ENCODE measurements around the gene ADGRA3.

Gene ADGRA3

DNA sequence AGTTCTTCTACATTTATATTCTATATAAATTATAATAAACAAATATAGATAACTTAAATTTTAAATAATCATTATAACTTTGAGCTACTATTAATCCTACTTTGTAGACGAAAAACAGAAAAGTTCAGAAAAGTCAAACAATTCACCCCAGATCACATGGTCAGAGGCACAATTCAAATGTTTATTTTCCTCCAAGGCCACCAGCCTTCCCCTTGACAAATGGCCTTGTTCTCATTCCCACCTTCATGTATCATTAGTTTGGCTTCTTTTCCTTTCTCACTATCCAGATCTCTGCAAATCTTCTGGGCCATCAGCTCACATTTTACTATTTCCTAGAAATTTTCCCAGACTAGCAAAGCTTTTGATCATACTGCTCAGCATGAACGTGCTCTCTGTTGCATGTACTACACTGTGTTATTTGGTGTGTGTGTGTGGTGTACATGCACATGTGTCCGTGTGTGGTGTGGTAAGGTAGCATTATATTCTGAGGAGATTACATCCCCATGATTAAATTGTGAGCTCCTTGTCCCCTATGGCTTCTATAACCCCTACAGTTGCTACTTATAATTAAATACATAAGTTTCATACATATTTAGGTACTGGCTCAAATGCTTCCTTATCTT, 61.5 kb downstream of the ADGRA3 start:
- no peak overlapping the region for H3K27ac ChIP-seq (ENCODE audit: low read length)
- no peaks in the 10 kb centered on the region for H3K9me3 ChIP-seq (ENCODE audit: control insufficient read depth, insufficient read depth, low read length)
- no peak overlapping the region for H3K4me3 ChIP-seq (ENCODE audit: low read length)
- no peaks in the 10 kb centered on the region; the same call in 1 of the 2 replicates for H3K4me1 ChIP-seq (ENCODE audit: control insufficient read depth, insufficient read depth, low read length)
- H3K36me3 ChIP-seq (ENCODE audit: control insufficient read depth, insufficient read depth, low read length), result no peaks in the 10 kb centered on the region
- no peaks in the 10 kb centered on the region for H3K27me3 ChIP-seq (ENCODE audit: control insufficient read depth, insufficient read depth, low read length)
- no peak for DNase-seq (ENCODE audit: low read depth, low spot score)
- WGBS (ENCODE audit: insufficient coverage, insufficient read length), result no CpG with 5 or more reads among the region's 3 CpGs

- DNase-seq (ENCODE audit: low read depth, low spot score), result no peak
- H3K27me3 ChIP-seq (ENCODE audit: control insufficient read depth, insufficient read depth, low read length), result no peaks in the 10 kb centered on the region
- H3K36me3 ChIP-seq (ENCODE audit: control insufficient read depth, insufficient read depth, low read length), result peaks cover 5% of the 10 kb centered on the region; the same call in 1 of the 2 replicates
- H3K4me1 ChIP-seq (ENCODE audit: control insufficient read depth, insufficient read depth, low read length), result no peaks in the 10 kb centered on the region
- H3K4me3 ChIP-seq (ENCODE audit: low read length), result no peak overlapping the region
- no peak overlapping the region for H3K27ac ChIP-seq (ENCODE audit: low read length)
- H3K9me3 ChIP-seq (ENCODE audit: control insufficient read depth, insufficient read depth, low read length), result no peaks in the 10 kb centered on the region
- no CpG with 5 or more reads among the region's 6 CpGs for WGBS (ENCODE audit: insufficient coverage, insufficient read length)
Measured at GRCh38 chr4:22444813-22445212, 71.1 kb downstream of the ADGRA3 start.

DNA sequence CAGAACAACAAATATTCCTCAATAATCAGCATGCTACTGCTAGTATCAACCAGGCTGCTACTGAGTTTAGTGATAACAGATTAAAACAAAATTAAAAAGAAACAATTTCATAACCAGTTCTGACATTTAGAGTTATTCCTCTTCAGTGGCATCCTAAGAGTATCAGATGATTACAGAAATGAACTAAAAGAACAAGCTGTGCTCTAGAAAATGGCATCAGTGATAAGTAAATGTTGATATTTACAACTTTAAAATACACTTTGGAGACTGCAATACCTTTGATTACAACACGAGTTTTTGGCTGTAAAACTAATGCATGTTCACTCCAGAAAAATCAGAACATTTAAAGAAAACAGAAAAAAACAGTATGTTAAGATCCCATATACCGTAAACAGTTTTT, 72.9 kb downstream of the ADGRA3 start:
- no CpG with 5 or more reads among the region's 2 CpGs for WGBS (ENCODE audit: insufficient coverage, insufficient read length)
- H3K36me3 ChIP-seq (ENCODE audit: control insufficient read depth, insufficient read depth, low read length), result no peaks in the 10 kb centered on the region; the same call in 1 of the 2 replicates

DNA sequence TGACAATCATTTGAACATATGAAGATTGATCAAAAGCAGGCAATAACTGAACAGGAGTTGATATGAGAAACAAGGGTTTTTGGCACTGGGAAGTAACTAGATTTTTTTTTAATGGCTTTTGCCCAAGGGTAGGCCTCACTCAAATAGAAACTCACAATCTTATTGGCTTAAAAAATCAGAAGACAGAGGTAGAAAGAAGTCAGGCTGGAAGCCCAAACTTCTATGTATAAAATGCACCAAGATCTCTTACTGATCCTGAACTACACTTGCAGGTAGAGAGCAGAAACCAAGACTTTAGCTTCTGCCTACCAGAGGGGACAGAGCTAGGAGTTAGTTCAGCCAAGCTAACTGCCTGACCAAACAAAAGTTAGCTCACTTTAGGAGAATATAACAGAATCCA, 74.9 kb downstream of the ADGRA3 start:
- no peaks in the 10 kb centered on the region; the same call in 1 of the 2 replicates for H3K36me3 ChIP-seq (ENCODE audit: control insufficient read depth, insufficient read depth, low read length)

More for the DNA sequence above, 72.9 kb downstream of the ADGRA3 start:
- no peak for DNase-seq (ENCODE audit: low read depth, low spot score)
- no peaks in the 10 kb centered on the region for H3K4me1 ChIP-seq (ENCODE audit: control insufficient read depth, insufficient read depth, low read length)
- H3K9me3 ChIP-seq (ENCODE audit: control insufficient read depth, insufficient read depth, low read length), result no peaks in the 10 kb centered on the region
- H3K27me3 ChIP-seq (ENCODE audit: control insufficient read depth, insufficient read depth, low read length), result no peaks in the 10 kb centered on the region
- no peak overlapping the region for H3K27ac ChIP-seq (ENCODE audit: low read length)
- H3K4me3 ChIP-seq (ENCODE audit: low read length), result no peak overlapping the region

DNA sequence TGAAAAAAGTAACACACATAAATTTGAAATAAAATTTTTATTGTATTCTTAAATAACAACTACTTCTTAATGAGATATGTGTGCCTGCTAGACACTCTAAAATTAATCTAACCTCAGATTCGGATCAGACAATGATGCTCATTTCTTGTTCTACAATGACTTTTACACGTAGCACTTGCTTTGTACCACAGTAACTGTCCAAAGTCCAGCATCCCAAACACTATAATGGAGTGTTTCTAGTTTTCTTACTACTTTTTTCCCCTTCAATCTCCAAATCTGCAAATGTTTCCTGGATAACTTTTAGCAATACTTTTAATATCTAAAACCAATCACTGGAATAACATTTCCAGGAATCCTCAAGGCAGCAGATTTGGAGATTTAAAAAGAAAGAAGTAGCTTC, 75.9 kb downstream of the ADGRA3 start:
- H3K9me3 ChIP-seq (ENCODE audit: control insufficient read depth, insufficient read depth, low read length), result no peaks in the 10 kb centered on the region
- no peaks in the 10 kb centered on the region; the same call in 1 of the 2 replicates for H3K36me3 ChIP-seq (ENCODE audit: control insufficient read depth, insufficient read depth, low read length)
- H3K27ac ChIP-seq (ENCODE audit: low read length), result no peak overlapping the region
- no CpG with 5 or more reads among the region's 2 CpGs for WGBS (ENCODE audit: insufficient coverage, insufficient read length)
- no peaks in the 10 kb centered on the region for H3K4me1 ChIP-seq (ENCODE audit: control insufficient read depth, insufficient read depth, low read length)
- no peak for DNase-seq (ENCODE audit: low read depth, low spot score)
- no peak overlapping the region for H3K4me3 ChIP-seq (ENCODE audit: low read length)
- no peaks in the 10 kb centered on the region for H3K27me3 ChIP-seq (ENCODE audit: control insufficient read depth, insufficient read depth, low read length)

More for the DNA sequence above, 74.9 kb downstream of the ADGRA3 start:
- no peaks in the 10 kb centered on the region for H3K27me3 ChIP-seq (ENCODE audit: control insufficient read depth, insufficient read depth, low read length)
- no peak for DNase-seq (ENCODE audit: low read depth, low spot score)
- no peaks in the 10 kb centered on the region for H3K9me3 ChIP-seq (ENCODE audit: control insufficient read depth, insufficient read depth, low read length)
- no peak overlapping the region for H3K4me3 ChIP-seq (ENCODE audit: low read length)
- H3K4me1 ChIP-seq (ENCODE audit: control insufficient read depth, insufficient read depth, low read length), result no peaks in the 10 kb centered on the region
- H3K27ac ChIP-seq (ENCODE audit: low read length), result no peak overlapping the region

DNA sequence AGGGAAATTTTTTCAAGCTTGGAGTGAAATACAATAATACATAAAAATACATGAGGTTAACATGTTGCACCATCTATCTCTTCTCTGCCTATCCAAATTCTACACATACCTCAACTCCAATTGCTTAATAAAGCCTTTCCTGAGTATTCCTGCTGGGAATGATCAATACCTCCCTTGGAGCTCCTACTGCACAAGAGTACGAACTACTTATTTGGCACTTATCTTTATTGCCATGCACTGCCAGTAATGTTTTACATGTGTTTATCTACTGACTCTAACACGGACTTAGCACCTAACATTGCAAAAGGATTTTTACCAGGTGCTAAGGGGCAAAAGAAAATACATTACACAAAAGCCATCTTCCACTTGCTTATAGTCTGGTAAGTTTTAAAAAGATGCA, 80.2 kb downstream of the ADGRA3 start:
- no CpG with 5 or more reads among the region's 2 CpGs for WGBS (ENCODE audit: insufficient coverage, insufficient read length)
- Histone ChIP-seq H3K4me1 (ENCODE audit: control insufficient read depth, insufficient read depth, low read length) (no peaks in the 10 kb centered on the region), H3K9me3 (ENCODE audit: control insufficient read depth, insufficient read depth, low read length) (no peaks in the 10 kb centered on the region), H3K4me3 (ENCODE audit: low read length) (no peak overlapping the region), H3K27ac (ENCODE audit: low read length) (no peak overlapping the region), H3K27me3 (ENCODE audit: control insufficient read depth, insufficient read depth, low read length) (no peaks in the 10 kb centered on the region), H3K36me3 (ENCODE audit: control insufficient read depth, insufficient read depth, low read length) (no peaks in the 10 kb centered on the region; the same call in 1 of the 2 replicates)
- no peak for DNase-seq (ENCODE audit: low read depth, low spot score)

DNA sequence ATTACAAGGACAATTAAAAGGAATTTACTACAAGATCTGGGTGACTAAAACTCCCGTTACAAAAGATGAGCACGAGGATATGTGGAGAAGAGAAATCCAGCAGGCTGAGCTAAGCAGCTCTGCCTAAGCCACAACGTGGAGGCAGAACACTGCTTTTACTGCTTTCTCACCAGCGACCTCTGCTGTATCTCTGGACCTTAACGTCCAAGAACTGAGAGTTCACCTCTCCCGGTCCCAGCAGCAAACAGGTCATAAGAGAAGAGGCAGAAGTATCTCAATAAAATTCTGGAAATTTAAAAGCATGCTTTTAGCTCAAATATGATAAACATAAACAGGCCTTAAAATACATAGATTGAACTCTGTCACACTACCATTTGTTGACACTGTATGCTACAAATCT, 81.0 kb downstream of the ADGRA3 start:
- Histone ChIP-seq H3K4me1 (ENCODE audit: control insufficient read depth, insufficient read depth, low read length) (no peaks in the 10 kb centered on the region), H3K9me3 (ENCODE audit: control insufficient read depth, insufficient read depth, low read length) (no peaks in the 10 kb centered on the region), H3K27ac (ENCODE audit: low read length) (no peak overlapping the region), H3K4me3 (ENCODE audit: low read length) (no peak overlapping the region), H3K36me3 (ENCODE audit: control insufficient read depth, insufficient read depth, low read length) (no peaks in the 10 kb centered on the region; the same call in 1 of the 2 replicates), H3K27me3 (ENCODE audit: control insufficient read depth, insufficient read depth, low read length) (no peaks in the 10 kb centered on the region)
- DNase-seq (ENCODE audit: low read depth, low spot score), result peak; percentile 48
- no CpG with 5 or more reads among the region's 6 CpGs for WGBS (ENCODE audit: insufficient coverage, insufficient read length)

GRCh38 chr4:22430626-22431025, 85.2 kb downstream of the ADGRA3 start:
- DNase-seq (ENCODE audit: low read depth, low spot score), result no peak
- no CpG with 5 or more reads among the region's 3 CpGs for WGBS (ENCODE audit: insufficient coverage, insufficient read length)
- H3K27ac ChIP-seq (ENCODE audit: low read length), result no peak overlapping the region
- H3K27me3 ChIP-seq (ENCODE audit: control insufficient read depth, insufficient read depth, low read length), result no peaks in the 10 kb centered on the region
- H3K36me3 ChIP-seq (ENCODE audit: control insufficient read depth, insufficient read depth, low read length), result no peaks in the 10 kb centered on the region
- H3K4me3 ChIP-seq (ENCODE audit: low read length), result no peak overlapping the region
- H3K4me1 ChIP-seq (ENCODE audit: control insufficient read depth, insufficient read depth, low read length), result no peaks in the 10 kb centered on the region
- no peaks in the 10 kb centered on the region for H3K9me3 ChIP-seq (ENCODE audit: control insufficient read depth, insufficient read depth, low read length)

GRCh38 chr4:22428441-22428840, 87.4 kb downstream of the ADGRA3 start:
- Histone ChIP-seq H3K36me3 (ENCODE audit: control insufficient read depth, insufficient read depth, low read length) (peaks cover 3% of the 10 kb centered on the region; the same call in 1 of the 2 replicates), H3K27ac (ENCODE audit: low read length) (no peak overlapping the region), H3K4me3 (ENCODE audit: low read length) (no peak overlapping the region), H3K27me3 (ENCODE audit: control insufficient read depth, insufficient read depth, low read length) (no peaks in the 10 kb centered on the region), H3K9me3 (ENCODE audit: control insufficient read depth, insufficient read depth, low read length) (no peaks in the 10 kb centered on the region), H3K4me1 (ENCODE audit: control insufficient read depth, insufficient read depth, low read length) (no peaks in the 10 kb centered on the region)
- no CpG with 5 or more reads among the region's 4 CpGs for WGBS (ENCODE audit: insufficient coverage, insufficient read length)
- no peak for DNase-seq (ENCODE audit: low read depth, low spot score)

GRCh38 chr4:22427675-22428074, 88.2 kb downstream of the ADGRA3 start:
- no peak for DNase-seq (ENCODE audit: low read depth, low spot score)
- H3K4me1 ChIP-seq (ENCODE audit: control insufficient read depth, insufficient read depth, low read length), result no peaks in the 10 kb centered on the region

DNA sequence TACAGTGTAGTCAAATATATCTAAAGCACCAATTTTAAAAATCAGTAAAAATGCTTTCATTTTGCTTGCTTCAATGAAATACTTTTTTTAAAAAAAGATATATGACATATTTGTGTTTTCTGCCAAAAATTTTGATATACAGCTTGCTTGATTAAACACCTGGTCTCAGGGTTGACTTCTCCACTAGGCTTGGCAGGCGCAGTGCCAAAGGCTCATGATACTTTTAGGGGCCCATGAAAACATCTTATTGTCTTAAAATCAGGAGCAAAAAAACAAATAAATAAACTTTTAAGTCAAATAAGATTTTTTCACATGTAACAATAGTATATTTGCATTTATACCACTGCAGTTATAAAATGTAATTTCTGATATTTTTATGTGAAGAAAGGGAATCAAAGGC, 95.6 kb downstream of the ADGRA3 start:
- no CpG with 5 or more reads among the region's 1 CpG for WGBS (ENCODE audit: insufficient coverage, insufficient read length)
- H3K4me1 ChIP-seq (ENCODE audit: control insufficient read depth, insufficient read depth, low read length), result no peaks in the 10 kb centered on the region; the same call in 1 of the 2 replicates
- no peaks in the 10 kb centered on the region for H3K27me3 ChIP-seq (ENCODE audit: control insufficient read depth, insufficient read depth, low read length)
- H3K9me3 ChIP-seq (ENCODE audit: control insufficient read depth, insufficient read depth, low read length), result no peaks in the 10 kb centered on the region
- no peak overlapping the region for H3K4me3 ChIP-seq (ENCODE audit: low read length)
- no peak overlapping the region for H3K27ac ChIP-seq (ENCODE audit: low read length)
- no peak for DNase-seq (ENCODE audit: low read depth, low spot score)
- H3K36me3 ChIP-seq (ENCODE audit: control insufficient read depth, insufficient read depth, low read length), result peaks cover 3% of the 10 kb centered on the region; the same call in 1 of the 2 replicates

More at GRCh38 chr4:22427675-22428074, 88.2 kb downstream of the ADGRA3 start:
- Histone ChIP-seq H3K36me3 (ENCODE audit: control insufficient read depth, insufficient read depth, low read length) (peaks cover 3% of the 10 kb centered on the region; the same call in 1 of the 2 replicates), H3K27ac (ENCODE audit: low read length) (no peak overlapping the region), H3K4me3 (ENCODE audit: low read length) (no peak overlapping the region), H3K27me3 (ENCODE audit: control insufficient read depth, insufficient read depth, low read length) (no peaks in the 10 kb centered on the region), H3K9me3 (ENCODE audit: control insufficient read depth, insufficient read depth, low read length) (no peaks in the 10 kb centered on the region)
- no CpG with 5 or more reads among the region's 3 CpGs for WGBS (ENCODE audit: insufficient coverage, insufficient read length)
